NCI-H774 (cell line): Measurements from ENCODE around the gene GIGYF1.
"Not testable (repeated sequence)": the region's sequence is repeated elsewhere in the genome, so short reads cannot be mapped to it uniquely, and the experiment has no call there.

Source experiments
- DNase-seq: peaks from one replicate; lab custom pipeline; 2025; lab: John Stamatoyannopoulos, UW

GIGYF1 gene

DNA sequence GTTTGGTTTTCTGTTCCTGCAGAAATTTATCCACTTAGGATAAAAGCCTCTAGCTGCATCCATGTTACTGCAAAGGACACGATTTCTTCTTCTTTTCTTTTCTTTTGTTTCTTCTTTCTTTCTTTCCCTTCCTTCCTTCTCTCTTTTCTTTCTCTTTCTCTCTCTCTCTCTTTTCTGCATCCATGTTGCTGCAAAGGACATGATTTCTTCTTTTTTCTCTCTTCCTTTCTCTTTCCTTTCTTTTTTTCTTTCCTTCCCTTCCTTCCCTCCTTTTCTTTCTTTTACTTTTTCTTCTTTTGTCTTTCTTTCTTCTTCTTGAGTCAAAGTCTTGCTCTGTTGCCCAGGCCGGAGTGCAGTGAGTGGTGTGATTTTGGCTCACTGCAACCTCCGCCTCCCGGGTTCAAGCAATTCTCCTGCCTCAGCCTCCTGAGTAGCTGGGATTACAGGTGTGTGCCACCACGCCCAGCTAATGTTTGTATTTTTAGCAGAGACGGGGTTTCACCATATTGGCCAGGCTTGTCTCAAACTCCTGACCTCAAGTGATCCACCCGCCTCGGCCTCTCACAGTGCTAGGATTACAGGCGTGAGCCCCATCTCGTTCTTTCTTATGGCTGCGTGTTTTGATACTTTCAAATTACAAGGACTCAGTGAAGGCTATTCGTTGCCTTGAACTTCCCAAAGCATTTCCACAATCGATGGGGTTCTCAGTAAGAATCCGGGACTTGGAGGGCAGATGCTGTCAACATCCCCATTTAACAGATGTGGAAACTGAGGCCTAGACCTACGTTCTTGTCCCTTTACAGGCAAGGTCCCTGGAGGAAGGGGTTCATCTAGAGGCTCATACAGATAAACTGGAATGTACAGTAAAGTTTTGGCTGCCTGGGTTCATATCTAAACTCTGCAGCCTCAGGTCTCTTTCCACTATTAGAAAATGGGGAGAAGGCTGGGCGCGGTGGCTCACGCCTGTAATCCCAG lies 22.4 kb downstream of the GIGYF1 start:
- no peak for DNase-seq

DNA sequence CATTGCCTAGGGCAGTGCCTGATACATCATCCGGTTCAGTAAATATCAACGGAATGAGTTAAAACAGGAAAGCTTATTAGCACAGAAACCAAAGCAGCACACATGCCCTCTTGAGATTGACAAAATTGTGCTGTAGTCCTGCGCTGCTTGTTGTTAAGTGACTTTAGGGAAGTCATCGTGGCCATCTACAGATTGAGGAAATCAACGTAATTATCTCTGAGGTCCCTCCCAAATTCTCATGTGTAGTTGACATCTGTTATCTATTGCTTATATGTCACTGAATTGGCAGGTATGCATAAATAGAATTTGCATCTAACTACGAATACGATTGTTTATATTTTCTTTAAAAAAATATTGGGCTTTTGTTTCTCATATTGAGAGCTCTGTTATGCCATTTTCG lies 24.0 kb downstream of the GIGYF1 start:
- DNase-seq = no peak

DNA sequence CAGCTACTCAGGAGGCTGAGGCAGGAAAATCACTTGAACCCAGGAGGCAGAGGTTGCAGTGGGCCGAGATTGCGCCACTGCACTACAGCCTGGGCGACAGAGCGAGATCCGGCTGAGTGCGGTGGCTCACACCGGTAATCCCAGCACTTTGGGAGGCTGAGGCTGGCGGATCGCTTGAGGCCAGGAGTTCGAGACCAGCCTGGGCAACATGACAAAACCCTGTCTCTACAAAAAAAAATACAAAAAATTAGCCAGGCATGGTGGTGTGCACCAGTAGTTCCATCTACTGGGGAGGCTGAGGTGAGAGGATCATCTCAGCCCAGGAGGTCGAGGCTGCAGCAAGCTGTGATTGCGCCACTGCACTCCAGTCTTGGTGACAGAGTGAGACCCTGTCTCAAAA lies 24.9 kb downstream of the GIGYF1 start:
- DNase-seq = not testable (repeated sequence)

DNA sequence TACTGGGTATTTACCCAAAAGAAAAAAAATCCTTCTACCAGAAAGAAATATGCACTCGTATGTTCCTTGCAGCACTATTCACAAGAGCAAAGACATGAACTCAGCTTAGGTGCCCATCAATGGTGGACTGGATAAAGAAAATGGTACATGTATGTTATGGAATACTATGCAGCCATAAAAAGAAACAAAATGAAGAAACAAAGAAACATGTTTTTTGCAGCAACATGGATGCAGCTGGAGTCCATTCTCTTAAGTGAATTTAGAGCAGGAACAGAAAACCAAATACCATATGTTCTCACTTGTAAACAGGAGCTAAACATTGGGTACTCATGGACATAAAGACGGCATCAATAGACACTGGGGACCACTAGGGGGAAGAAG lies 26.0 kb downstream of the GIGYF1 start:
- DNase-seq = no peak

GRCh38 chr7:100667331-100668068 lies 26.6 kb downstream of the GIGYF1 start:
- no peak for DNase-seq

- DNase-seq = no peak
Observed at GRCh38 chr7:100665168-100665726, 28.8 kb downstream of the GIGYF1 start.

- DNase-seq = not testable (repeated sequence)
Observed at GRCh38 chr7:100662194-100662776, 31.8 kb downstream of the GIGYF1 start.

DNA sequence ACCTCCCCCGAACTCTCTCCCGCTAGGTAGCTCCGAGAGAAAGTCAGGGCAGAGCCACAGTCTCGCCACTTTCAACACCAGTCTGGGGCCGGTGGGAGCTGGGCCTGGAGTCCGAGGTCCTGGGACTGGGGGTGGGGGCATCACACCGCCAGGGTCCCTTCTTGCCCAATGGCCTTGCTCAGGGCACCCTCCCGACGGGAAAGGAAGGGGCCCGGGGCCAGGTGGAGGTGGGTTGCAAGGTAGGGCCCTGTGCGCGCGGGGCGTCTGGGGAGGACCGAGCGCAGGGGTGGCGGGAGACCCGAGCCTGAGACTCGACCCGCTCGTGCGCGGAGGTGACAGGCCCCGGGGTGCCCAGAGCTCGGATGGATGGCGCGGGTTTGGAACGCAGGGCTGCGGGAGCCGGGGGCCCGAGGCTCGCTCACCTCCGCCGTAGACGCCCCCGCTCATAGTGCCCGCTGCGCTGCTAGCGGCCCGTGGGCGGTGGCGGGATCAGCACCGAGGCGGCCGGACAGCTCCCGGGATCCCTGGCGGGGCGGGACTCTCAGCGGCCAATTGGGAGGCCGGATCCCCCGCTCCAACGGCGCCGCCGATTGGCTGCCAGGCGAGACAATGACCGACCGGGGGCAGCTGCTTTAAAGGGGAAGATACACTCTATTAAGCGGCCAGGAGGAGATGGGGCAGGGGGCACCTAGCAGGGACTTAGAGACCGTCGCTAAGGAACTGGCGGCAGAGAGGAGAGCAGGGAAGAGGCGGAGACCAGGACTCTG lies 38.0 kb downstream of the GIGYF1 start, which contains the start of gene ACTL6B:
ACTL6B (minus strand) TSS at position 541 of the 767 bp plus-strand sequence; CDS start at position 447, 94 bp downstream.
- peak; percentile 75 for DNase-seq

DNA sequence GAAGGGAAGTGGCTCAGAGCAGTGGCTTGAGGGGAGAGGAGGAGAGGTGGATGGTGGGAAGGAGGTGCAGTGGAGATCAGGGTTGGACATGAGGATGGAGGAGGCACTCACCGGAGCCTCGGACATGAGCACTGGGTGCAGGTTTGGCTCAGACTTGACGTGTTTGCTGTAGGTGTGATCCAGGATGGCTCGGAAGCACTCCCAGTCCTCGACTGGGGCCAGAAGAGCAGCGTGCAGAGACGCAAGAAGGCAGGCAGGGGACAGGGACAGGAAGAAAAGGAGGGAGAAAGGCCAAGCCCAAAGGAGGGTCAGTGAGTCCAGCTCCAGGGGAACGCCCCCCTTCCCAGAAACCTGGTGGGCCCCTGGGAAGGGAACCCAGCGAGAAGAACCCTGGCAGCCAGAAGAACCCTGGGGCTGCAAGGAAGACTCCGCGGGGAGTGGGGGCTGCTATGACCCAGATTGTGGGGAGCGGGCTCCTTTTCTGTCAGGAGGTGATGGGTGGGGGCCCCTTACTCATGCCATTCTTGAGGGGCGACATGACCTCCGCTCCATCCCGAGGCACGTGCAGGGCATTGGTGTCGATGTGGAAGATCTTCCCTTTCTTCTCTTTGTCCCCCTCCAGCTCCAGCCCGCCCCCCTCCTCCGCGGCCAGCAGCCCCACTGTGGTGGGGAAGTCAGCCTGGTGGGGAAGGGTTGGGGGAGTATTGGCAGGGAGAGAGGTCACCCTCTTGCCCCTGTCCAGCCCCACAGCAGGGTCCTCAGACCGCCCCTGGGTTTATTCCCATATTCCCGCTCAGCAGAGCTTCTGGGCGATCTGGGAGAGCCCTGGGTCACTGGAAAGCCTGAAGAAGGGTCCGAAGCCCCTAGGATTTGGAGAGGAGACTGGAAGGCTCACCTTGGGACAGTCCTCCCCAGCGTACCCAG lies 38.9 kb downstream of the GIGYF1 start:
- DNase-seq = no peak

DNA sequence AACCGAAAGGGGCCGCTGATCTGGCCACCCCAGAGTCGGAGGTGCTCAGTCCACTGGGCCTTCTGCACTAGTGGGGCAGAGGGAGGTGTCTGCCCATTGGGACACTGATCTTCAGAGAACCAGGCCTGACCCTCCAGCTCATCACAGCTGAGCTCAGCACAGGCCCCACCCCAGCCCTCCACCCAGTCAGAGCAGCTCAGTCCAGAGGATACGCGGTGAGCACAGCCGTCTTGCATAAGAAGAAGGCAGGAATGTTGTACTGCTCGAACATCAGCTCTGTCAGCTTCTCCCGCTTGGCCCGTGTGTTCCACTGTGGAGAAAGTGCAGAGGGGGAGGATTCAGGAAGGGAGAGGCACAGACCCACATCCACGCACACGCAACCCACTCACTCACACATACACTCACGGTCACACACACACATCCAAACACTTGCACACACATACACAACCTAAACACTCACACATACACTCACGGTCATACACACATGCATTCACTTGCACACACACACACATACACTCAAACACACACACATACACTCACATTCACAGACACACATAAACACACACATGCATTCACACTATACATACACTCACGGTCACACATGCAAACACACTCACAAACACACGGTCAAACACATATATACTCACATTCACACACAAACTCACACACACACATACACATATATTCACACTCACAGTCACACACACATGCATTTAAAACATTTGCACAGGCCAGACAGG lies 44.1 kb downstream of the GIGYF1 start:
- DNase-seq = no peak

GRCh38 chr7:100642534-100642907 lies 51.5 kb downstream of the GIGYF1 start:
- no peak for DNase-seq

GRCh38 chr7:100641860-100642533 lies 52.1 kb downstream of the GIGYF1 start:
- DNase-seq = no peak

- DNase-seq = no peak
Observed at GRCh38 chr7:100641463-100641859, 52.6 kb downstream of the GIGYF1 start, which contains the start of gene TFR2. Gene TFR2, minus strand, starts transcription at chr7:100641552. Its CDS starts 43 bp downstream, at chr7:100641509.

DNA sequence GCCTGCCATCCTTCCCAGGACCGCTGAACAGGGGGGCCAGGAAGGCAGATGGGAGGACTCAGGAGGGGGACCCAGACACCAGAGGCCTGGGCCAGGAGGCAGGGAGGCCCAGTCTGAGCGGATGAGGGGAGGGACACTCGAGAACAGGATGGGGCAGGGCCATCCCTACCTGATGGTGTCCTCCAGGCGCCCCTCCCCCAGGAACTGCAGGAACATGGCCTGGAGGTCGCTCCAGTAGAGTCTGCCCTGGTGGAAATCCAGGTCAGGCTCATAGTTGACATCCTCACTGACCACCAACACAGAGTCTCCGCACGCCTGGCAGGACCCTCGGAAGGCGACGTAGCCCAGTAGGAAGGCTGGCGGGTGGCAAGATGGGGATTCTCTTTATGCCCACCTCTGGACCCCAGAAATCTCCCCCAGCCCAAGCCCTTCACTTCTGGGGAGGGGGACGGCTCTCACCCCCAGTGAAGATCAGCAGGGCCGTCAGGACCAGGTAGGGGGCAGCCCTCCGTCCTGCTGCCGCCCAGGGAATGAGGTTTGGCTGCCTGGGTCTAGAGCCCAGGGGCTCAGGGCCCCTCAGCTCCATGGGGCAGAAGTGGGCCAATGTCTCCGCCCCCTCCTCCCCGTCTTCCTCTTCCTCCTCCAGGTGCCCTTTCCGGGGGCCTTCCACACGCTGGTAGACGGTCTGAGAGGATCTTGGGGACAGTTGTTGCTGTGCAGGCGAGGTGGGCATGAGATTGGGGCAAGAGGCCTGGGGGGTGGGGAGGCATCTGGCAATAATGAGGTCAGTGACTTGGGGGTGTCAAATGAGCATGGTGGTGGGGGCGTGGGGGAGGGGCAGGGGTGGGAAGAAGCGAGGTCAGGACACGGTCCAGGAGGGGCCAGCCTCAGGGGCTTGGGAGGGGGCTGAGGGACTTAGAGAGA lies 53.3 kb downstream of the GIGYF1 start:
- no peak for DNase-seq

DNA sequence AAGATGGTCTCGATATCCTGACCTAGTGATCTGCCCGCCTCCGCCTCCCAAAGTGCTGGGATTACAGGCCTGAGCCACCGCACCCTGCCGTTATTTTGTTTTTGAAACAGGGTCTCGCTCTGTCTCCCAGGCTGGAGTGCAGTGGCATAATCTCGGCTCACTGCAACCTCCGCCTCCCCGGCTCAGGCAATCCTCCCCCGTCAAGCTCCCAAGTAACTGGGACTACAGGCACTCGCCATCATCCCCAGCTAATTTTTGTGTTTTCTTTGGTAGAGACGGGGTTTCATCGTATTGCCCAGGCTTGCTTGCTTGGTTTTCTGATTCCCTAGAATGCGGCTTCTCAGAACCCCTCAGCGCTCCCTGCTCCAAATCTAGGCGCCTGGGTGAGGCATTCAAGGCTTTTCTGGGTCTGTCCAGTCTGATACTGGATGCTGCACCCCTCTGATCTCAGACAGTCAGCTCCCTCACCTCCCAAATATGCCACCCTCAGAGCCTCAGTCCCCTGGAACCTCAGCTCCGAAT lies 54.0 kb downstream of the GIGYF1 start:
- no peak for DNase-seq

GRCh38 chr7:100632951-100633717 lies 60.9 kb downstream of the GIGYF1 start:
- no peak for DNase-seq

DNA sequence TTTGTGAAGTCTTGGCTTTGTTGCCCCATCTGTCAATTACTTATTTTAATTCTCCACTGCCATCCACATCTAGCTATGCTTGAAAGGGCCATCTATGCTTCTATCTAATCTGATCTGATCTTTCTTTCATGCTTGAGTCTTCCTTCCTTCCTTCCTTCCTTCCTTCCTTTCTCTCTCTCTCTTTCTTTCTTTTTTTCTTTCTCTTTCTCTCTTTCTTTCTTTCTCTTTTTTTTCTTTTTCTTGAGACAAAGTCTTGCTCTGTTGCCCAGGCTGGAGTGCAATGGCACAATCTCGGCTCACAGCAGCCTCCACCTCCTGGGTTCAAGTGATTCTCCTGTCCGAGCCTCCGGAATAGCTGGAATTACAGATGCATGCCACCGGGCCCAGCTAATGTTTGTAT lies 64.0 kb downstream of the GIGYF1 start:
- no peak for DNase-seq
